HG02970 (cell line): ENCODE measurements around the gene CD300LF.

Experiments
- ATAC-seq: cut with Tn5 transposase; IDR thresholded peaks from one replicate; pipeline ENCODE4 v1.9.1; 2021; ENCODE audit warnings: mild to moderate bottlenecking, moderate library complexity, moderate number of reproducible peaks; ENCODE audit not compliant: unreplicated experiment, low FRiP score

Gene CD300LF

DNA sequence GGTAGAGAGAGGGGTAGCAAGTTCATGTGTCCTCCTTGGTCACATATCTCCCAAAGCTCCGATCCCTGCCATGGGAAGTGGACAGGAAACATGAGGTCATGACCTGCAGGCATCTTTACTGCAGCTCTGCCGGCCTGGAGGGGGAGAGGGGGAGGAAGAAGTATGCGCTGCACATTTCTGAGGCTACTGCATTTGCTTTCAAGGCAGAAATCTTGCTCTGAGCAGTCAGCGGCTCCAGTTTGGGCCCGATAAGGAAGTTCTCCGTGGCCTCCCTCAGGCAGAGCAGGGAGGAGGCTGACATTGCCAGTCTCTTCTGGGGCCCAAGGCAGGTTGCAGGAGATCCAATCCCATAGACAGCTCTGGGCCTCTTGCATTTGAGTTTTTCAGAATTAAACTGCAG lies 34.2 kb upstream of the CD300LF start:
- no peak for ATAC-seq

GRCh38 chr17:74746376-74746775 lies 33.7 kb upstream of the CD300LF start:
- no peak for ATAC-seq

GRCh38 chr17:74745548-74746177 lies 32.9 kb upstream of the CD300LF start:
- no peak for ATAC-seq

- ATAC-seq, result no peak
Measured at GRCh38 chr17:74744714-74745547, 32.2 kb upstream of the CD300LF start.

DNA sequence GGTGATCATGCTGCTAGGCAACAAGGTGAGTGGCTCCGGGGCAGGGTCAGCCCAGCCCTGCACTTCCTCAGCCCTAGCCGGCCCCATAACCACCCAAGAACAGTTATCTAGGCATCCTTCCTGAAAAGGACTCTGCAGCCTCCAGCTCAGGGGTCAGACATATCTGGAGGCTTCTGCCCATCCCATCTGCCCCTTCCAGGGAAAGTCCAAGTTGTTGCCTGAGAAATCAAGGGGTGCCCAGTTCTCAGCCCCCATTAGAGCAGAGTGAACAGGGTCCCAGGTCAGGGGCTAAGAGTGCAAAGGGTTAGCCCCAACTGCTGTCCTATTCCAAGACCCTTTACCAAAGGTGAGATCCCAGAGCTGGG lies 31.6 kb upstream of the CD300LF start:
- ATAC-seq, result no peak

- no peak for ATAC-seq
Measured at GRCh38 chr17:74743755-74744154, 31.0 kb upstream of the CD300LF start.

- ATAC-seq, result no peak
Measured at GRCh38 chr17:74742978-74743545, 30.3 kb upstream of the CD300LF start.

DNA sequence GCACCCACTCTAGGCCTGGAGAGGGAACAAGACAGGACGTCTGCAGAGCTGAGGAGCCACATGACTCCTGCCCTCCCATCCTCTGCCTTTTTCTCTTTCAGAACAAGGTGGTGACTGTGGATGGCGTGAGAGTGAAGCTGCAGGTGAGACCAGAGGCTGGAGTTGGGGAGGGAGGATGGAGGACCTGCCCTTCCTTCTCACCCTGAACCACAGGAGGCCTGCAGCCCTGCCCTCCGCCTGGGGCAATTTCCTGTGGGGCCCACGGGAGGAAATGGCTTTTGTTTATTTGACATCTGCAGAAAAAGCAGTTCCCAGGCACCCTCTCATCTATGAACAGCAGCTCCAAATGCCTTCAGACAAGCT lies 29.4 kb upstream of the CD300LF start:
- no peak for ATAC-seq

- ATAC-seq, result no peak
Measured at GRCh38 chr17:74740641-74741387, 28.1 kb upstream of the CD300LF start.

GRCh38 chr17:74740173-74740572 lies 27.4 kb upstream of the CD300LF start:
- ATAC-seq, result no peak

DNA sequence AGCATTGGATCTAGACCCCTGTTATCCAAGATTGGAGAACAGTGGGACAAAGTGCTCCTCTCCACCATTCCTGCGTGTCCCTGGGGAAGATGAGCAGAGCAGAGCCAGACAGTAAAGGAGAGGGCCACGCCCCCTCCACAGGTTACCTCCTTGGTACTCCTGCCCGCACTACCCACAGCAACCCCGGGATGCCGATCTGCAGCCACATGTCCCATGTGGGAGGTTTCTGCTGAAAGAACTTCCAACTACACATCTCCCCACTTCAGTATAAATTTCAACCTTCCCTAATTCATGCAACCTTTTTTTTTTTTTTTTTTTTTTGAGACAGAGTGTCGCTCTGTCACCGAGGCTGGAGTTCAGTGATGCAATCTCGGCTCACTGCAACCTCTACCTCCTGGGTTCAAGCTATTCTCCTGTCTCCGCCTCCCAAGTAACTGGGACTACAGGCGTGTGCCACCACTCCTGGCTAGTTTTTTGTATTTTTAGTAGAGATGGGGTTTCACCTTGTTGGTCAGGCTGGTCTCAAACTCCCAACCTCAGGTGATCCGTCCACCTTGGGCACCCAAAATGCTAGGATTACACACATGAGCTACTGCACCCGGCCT lies 26.6 kb upstream of the CD300LF start:
- ATAC-seq, result no peak

- no peak for ATAC-seq
Measured at GRCh38 chr17:74738051-74738996, 25.6 kb upstream of the CD300LF start.

DNA sequence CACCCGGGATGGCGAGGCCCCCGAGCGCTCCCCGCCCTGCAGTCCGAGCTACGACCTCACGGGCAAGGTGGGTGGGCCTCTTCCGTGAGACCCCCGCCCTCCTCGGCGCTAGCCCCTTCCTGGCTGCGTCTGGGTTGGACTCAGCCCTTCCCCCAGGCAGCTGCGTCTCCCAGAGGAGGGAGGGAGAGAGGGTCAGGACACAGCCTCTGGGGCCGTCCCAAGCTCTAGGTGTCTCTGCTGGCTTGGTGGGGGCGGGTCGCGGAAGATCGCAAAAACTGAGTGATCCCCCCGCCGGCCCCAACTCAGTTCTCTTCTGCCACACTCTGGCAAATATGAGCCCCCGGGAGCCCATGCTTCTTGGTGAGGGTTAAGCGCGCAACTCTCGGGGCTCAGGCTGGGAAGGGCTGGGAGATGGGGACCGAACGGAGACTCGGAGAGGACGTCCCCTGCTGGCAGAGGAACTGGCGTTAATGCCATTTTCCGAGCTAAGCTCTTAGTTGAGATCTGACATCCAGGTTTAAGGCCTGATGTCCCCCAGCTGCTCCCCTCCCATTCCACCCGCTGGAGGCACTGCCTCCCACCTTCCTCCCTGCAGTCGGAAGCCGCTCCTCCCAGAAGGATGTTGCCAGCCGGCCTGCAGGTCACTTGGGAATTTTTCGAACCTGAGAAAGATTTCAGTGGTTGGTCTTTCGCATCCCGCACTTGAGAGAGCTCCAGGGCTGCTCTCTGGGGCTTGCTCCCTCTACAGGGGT lies 24.8 kb upstream of the CD300LF start:
- ATAC-seq, result no peak

DNA sequence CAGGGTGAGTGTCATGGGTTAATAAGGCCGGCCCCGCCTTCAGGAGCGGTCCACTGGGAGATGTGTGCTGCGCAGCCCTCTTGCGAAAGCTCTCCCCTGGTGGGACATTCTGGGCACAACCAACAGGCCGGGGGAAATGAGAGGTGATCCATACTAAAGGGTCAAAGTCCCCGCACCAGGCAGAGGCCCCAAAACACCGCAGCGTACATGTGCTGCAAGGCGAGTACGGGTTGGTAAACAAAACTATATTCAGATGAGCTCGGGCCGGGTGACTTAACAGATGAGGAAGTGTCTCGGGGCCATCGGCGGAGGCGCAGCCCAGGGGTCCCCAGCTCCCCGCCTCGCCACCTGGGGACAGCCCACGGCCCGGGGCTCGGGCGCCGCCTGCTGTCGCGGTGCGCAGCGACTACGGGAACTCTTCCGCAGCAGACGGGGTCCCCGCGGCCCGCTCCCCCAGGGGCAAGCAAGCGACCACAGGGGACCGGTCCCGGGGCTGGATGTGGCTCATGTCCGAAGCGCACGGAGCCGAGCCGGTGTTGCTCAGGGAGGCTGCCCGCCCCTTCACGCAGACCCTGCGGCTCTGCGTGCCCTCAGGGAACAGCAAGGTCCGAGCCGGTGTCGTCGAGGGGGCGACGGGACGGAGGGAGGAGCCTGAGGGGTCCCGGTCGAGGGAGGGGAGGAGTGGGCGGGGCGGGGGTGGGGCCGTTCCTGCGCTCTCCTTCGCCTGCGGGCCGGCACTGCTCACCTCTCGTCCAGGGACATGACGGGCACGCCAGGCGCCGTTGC lies 24.0 kb upstream of the CD300LF start, which contains the start of gene RAB37:
TSS of gene RAB37 (plus strand) at position 744 of the 786 bp plus-strand sequence. CDS start at position 761, 17 bp downstream.
- ATAC-seq, result no peak

DNA sequence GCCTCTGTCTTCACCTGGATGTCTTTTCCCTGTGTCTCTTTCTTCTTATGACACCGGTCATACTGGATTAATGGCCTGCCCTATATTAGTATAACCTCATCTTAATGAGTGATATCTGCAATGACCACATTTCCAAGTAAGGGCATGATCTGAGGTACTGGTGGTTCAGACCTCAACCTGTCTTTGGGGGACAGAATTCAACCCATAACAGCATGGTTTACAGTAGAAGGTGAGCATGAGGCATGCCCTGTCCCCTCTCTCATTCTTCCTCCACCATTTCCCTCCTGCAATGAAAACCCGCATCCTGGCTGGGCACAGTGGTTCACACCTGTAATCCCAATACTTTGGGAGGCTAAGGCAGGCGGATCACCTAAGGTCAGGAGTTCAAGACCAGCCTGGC lies 21.5 kb upstream of the CD300LF start:
- no peak for ATAC-seq

GRCh38 chr17:74733365-74734122 lies 20.8 kb upstream of the CD300LF start:
- no peak for ATAC-seq
